Neutrophil (primary cell): ENCODE results near the gene MARCHF3.

Experiments used
- H3K27ac ChIP-seq: fragments of 200-600 bp; sonication (generic); 2 replicates; pipeline ENCODE4 v1.5.1; 2016; ENCODE audit warnings: mild to moderate bottlenecking, moderate library complexity
- H3K27me3 ChIP-seq: fragments of 200-600 bp; sonication (generic); 2 replicates; pipeline ENCODE4 v1.6.0; 2016; ENCODE audit warnings: mild to moderate bottlenecking
- H3K36me3 ChIP-seq: fragments of 200-600 bp; sonication (generic); 2 replicates; pipeline ENCODE4 v1.5.1; 2017
- H3K4me1 ChIP-seq, 2 experiments: fragments of 200-600 bp in 1 of 2; sonication (generic) in 1 of 2; 1 replicate in 1 of 2; 2 replicates in 1 of 2; pipeline versions ENCODE4 v1.5.1 to v1.6.1; 2013 to 2016; ENCODE audit warnings: low read depth in 1 of 2, low read length in 1 of 2, mild to moderate bottlenecking in 1 of 2, moderate library complexity in 1 of 2; ENCODE audit not compliant: control insufficient read depth in 1 of 2, insufficient read depth in 1 of 2
- H3K4me3 ChIP-seq, 2 experiments: fragments of 200-600 bp in 1 of 2; sonication (generic) in 1 of 2; 1 replicate in 1 of 2; 2 replicates in 1 of 2; pipeline ENCODE4 v1.5.1; 2013 to 2016; ENCODE audit warnings: low read depth in 1 of 2, low read length in 1 of 2, mild to moderate bottlenecking in 1 of 2, moderate library complexity in 1 of 2
- H3K9me3 ChIP-seq: fragments of 200-600 bp; sonication (generic); 2 replicates; pipeline ENCODE4 v1.5.1; 2016
- TF ChIP-seq, protein P1 (sequence below): fragments of 200-600 bp; sonication (generic); IDR thresholded peaks from 2 replicates; pipeline ENCODE4 v1.5.1; 2016; ENCODE audit warnings: antibody characterized with exemption

Gene MARCHF3

DNA sequence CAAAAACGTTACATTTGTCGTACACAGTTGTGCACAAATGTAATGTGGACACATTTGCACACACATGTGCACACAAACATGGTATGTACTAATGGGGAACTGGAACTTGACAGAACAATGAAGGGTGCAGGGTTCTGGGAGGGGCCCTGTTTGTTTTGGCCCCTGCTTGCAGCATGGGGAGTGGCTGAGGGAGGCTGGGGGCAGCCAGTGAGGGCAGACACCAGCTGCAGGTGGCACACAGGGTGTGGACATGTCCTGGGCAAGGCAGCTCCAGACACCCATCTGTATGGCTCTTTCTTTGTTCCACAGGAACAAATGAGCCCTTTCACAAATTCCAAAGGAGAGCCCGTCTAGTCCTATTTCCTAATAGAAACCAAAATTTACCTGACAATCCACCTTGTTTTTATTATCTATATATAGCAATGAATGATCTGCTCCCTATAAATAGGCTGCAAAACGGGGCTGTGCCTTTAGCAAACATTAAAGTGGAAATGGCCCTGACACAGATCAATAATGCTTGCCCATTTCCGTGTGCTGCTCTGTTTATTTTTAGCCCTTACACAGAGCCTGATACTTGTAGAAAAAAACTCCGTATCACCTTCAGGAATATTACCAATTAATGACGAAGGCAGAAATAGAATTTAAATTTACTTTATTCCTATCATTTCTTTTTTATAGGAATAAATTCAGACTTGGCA lies 26.4 kb downstream of the MARCHF3 start:
- no peaks in the 10 kb centered on the region for H3K27me3 ChIP-seq
- H3K27ac ChIP-seq: no peak overlapping the region
- H3K4me3 ChIP-seq: no peak overlapping the region
- no peaks in the 10 kb centered on the region for H3K36me3 ChIP-seq
- H3K4me1 ChIP-seq: no peaks in the 10 kb centered on the region
- H3K9me3 ChIP-seq: no peaks in the 10 kb centered on the region
- TF ChIP-seq, protein P1, sequence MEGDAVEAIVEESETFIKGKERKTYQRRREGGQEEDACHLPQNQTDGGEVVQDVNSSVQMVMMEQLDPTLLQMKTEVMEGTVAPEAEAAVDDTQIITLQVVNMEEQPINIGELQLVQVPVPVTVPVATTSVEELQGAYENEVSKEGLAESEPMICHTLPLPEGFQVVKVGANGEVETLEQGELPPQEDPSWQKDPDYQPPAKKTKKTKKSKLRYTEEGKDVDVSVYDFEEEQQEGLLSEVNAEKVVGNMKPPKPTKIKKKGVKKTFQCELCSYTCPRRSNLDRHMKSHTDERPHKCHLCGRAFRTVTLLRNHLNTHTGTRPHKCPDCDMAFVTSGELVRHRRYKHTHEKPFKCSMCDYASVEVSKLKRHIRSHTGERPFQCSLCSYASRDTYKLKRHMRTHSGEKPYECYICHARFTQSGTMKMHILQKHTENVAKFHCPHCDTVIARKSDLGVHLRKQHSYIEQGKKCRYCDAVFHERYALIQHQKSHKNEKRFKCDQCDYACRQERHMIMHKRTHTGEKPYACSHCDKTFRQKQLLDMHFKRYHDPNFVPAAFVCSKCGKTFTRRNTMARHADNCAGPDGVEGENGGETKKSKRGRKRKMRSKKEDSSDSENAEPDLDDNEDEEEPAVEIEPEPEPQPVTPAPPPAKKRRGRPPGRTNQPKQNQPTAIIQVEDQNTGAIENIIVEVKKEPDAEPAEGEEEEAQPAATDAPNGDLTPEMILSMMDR: no peak

DNA sequence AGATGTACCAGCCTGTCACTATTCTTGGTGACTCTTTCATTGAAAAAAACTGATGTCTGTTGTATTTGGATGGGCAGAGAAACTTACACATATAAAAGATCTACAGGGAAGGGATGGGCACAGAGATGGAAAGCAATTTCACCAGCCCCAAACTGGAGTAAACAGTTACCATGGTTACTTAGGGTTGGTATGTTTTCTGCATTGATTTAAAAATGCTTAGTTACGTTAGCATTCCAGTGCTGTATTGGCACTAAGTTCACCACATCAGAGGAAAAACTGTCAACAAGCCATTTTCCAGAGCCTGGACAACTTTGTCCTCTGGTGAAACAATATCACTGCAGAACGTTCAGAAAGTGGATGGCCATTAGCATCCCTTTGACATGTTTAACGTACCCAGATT lies 28.0 kb downstream of the MARCHF3 start:
- Histone ChIP-seq H3K9me3 (no peaks in the 10 kb centered on the region), H3K4me3 (no peak overlapping the region), H3K27me3 (no peaks in the 10 kb centered on the region), H3K27ac (no peak overlapping the region), H3K36me3 (no peaks in the 10 kb centered on the region), H3K4me1 (no peaks in the 10 kb centered on the region)
- TF ChIP-seq, protein P1: no peak

DNA sequence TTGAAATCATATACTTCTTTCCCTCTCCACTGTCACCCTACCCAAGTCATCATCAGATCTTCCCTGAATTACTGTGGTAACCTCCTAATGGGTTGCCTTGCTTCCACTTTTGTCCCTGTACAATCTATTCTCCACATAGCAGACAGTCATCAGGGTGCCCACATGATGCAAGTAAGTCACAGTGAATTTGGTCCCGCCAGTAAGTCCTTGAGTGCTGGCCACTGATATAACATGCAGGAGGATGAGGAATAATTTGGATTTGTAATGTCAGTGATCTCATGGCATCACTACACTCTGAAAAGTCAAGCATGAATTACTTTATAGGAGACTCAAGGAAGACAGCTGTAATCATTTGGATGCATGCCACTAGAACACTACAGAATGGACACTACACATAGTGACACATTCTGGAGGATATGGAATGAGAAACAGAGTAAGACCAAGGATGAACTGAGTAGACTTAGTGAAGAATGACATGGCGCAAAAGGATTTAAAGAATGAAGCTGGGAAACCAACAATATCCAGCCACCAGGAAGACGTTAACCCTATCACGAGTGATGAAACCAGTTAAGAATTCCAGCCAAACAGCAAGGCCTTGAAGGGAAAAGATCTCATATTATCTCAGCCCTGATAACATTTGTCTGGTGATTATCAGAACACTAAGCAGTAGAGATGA lies 28.6 kb downstream of the MARCHF3 start:
- Histone ChIP-seq H3K27ac (no peak overlapping the region), H3K9me3 (no peaks in the 10 kb centered on the region), H3K27me3 (no peaks in the 10 kb centered on the region), H3K4me3 (no peak overlapping the region), H3K36me3 (no peaks in the 10 kb centered on the region), H3K4me1 (no peaks in the 10 kb centered on the region)
- TF ChIP-seq, protein P1: no peak

DNA sequence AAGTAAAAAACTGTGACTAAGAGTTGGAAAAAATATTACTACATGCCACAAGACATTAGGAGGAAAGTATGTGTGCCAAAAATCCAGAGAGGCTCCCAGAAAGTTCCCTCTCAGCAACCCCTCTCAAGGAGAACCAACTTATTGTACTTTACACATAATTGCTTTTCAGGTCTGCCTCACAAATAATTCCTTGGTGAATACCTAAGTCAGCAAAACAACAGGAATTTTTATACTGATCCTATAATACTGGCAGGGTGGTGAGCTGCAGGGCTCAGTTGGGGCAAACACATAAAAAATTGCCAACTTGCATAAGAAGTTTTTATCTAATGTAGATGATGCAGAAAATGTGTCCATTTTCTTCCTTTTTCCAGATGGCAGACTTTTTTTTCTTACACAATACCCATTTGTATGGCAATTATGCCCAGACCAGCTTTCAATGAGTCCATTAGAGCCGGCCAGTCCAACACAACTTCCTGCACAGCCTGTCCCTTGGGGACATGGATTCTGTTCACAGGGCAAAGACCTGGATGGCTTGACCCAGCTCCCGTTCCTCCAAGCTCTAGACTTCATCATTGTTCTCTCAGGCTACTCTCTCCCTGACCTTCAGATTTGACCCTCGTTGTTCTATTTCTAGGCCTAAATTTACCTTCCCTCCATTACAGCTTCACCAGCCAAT lies 31.3 kb downstream of the MARCHF3 start:
- Histone ChIP-seq H3K9me3 (no peaks in the 10 kb centered on the region), H3K4me1 (no peaks in the 10 kb centered on the region), H3K27ac (no peak overlapping the region), H3K36me3 (no peaks in the 10 kb centered on the region), H3K4me3 (no peak overlapping the region), H3K27me3 (no peaks in the 10 kb centered on the region)
- TF ChIP-seq, protein P1: no peak

DNA sequence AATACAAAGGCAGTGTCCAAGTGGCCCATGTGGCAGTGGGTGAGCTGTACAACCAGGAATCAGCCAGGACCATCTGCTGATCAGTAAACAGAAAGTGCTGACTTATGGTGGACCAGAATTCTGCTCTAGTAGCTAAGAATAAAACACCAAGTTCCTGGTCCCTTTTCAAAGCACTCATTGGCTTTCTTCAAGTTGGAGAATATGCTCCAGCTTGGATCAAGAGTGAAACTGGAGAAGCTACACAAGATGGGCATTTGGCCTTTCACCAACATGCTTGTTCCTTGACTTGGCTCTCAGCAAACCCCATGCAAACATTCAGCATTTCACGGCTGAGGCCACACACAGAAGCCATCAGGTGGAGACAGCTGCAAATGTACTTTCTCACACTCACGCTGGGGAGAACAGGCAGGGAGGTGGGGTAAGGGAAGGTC lies 32.1 kb downstream of the MARCHF3 start:
- H3K27ac ChIP-seq: no peak overlapping the region
- H3K4me1 ChIP-seq: no peaks in the 10 kb centered on the region
- no peak overlapping the region for H3K4me3 ChIP-seq
- no peaks in the 10 kb centered on the region for H3K27me3 ChIP-seq
- no peaks in the 10 kb centered on the region for H3K9me3 ChIP-seq
- TF ChIP-seq, protein P1: no peak
- no peaks in the 10 kb centered on the region for H3K36me3 ChIP-seq
